Esophagus squamous epithelium (tissue), 4 donors: ENCODE measurements around the gene CLDN7.

ENCODE experiments used
- CTCF ChIP-seq, 6 experiments: fragments of 450-650 bp in 4 of 6; fragments of 200-600 bp in 2 of 6; sonication (generic) in 2 of 6; IDR thresholded peaks; one replicate each; pipeline ENCODE4 v1.5.1; 2016 to 2019; ENCODE audit warnings: antibody characterized with exemption in 6 of 6, mild to moderate bottlenecking in 4 of 6, moderate library complexity in 4 of 6
- POLR2A ChIP-seq, 4 donors: fragments of 450-650 bp; IDR thresholded peaks; one replicate each; pipeline ENCODE4 v1.6.1; 2017; ENCODE audit warnings: antibody characterized with exemption in 4 of 4, mild to moderate bottlenecking in 4 of 4, moderate library complexity in 3 of 4

- TF ChIP-seq CTCF (IDR thresholded peaks at IDR 0.05): no peak
- TF ChIP-seq POLR2A (IDR thresholded peaks at IDR 0.05): no peak
These were observed 44.9 kb downstream of the CLDN7 start for GRCh38 chr17:7217113-7217987.
